GM18907 (cell line): ENCODE measurements around the gene KCNN1.
"Not testable (repeated sequence)": the region's sequence is repeated elsewhere in the genome, so short reads cannot be mapped to it uniquely, and the experiment has no call there.

Source experiments
- ATAC-seq: cut with Tn5 transposase; IDR thresholded peaks from one replicate; pipeline ENCODE4 v1.9.1; 2021; ENCODE audit warnings: mild to moderate bottlenecking, moderate library complexity; ENCODE audit not compliant: unreplicated experiment

KCNN1 gene

DNA sequence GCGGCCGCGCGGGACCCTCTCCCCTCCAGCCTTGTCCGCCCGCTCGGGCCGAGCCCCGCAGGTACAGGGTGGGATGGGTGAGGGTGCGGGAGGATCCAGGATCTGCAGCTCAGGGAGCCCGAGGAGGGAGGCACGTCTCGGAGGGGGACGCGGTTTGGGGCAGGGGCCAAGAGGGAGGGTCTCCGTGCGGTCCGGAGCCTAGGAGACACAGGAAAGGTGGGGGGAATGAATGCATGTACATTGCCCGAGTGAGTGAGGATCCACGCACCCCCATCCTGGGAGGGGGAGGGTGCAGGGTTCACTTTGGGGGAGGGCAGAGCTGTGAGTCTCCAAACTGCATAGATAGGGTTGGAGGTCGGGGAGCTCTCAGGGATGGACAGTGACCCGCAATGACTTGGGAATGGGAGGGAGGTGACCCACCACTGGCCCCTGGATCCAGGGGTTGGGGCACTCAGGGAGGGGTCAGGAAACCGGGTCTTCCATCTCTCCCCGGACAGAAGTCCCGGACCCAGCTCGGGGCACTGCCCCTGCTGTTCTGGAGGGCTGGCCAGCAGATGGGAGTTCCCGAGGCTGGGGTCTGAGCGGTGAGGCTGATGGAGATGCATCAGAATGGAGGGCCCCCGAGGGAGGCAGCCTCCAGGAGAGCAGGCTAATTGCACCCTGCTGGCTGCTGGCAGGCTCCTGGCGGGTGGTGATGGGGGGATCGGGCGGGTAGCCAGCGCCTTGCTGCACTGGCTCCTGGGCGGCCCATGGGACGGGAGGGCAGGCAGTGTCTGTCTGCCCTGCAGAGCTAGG is 547 bp downstream of the KCNN1 start:
- ATAC-seq, result no peak

DNA sequence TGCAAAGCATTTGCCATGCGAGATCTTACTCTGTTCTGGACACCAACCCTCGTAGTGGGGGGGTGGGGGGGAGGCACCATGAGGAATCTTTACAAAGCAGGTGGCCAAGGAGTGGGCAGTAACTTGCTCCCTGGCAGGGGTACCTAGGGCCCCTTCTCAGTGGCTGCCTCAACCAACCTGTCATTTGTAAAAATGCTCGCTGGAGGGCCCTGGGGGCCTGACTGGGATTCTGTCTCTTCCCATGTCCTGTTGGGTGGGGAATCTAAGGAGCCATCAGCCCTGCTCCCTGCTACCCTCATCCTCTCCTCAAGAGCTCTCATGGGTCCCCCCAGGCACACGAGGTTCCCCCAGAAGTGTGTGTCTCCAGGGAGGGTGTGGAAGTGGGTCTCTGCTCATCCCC is 1.5 kb downstream of the KCNN1 start:
- no peak for ATAC-seq

DNA sequence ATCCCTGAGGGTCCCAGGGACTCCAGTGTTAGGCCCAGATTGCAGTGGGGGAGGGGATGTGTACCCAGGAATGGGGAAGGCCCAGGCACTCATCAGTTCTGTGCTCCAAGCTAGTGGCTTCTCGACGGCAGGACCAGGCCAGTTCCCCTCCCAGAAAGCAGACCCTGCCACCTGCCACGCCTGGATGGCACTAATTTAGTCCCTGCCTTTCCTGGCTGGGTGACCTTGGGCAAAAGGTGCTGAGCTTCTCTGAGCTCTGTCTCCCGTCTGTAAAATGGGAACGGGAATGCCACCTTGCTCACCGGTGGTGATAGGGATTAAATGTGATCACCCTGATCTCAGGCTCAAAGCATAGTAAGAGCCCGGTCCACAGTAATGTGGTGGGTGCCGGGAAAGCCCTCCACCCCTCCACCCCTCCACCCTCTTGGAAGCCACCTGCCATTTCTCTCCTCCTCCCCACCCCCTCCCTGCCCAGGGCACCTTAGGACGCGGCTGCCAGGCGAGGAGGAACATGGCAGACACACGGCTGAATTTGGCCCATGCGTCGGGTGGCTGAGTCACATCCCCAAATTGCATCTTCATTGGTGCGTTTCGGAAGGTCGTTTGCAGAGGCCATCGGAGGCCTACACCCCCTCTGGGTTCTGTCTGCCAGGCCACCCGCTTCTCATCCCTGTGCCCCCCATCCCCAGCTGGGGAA is 2.3 kb downstream of the KCNN1 start:
- ATAC-seq, result no peak

- no peak for ATAC-seq
Observed at GRCh38 chr19:17972230-17972629, 5.3 kb downstream of the KCNN1 start.

DNA sequence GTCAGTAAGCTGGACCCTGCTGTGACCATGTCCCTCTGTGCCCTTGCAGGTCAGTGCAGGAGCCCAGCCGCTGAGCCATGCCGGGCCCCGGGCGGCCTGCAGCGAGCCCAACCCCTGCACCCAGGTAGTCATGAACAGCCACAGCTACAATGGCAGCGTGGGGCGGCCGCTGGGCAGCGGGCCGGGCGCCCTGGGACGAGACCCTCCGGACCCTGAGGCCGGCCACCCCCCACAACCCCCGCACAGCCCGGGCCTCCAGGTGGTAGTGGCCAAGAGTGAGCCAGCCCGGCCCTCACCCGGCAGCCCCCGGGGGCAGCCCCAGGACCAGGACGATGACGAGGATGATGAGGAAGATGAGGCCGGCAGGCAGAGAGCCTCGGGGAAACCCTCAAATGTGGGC is 6.9 kb downstream of the KCNN1 start:
- no peak for ATAC-seq

DNA sequence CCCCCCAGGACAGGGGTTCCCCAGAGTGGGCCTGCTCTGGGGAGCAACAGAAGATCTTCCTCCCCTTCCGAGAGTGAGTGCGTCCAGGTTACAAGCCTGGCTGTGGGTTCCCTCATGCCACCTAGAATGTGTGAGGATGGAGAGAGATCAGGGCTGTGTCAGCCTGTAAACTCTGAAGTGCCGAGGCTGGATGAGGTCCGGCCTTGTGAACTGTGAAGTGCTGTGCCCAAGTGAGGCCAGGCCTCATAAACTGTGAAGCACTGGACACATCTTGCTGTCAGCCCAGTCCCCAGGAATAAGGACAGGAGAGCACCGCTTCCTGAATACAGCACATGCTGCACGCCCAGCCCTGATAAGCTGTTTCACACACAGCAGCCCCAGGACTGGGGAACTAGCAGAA is 7.6 kb downstream of the KCNN1 start:
- ATAC-seq, result no peak

GRCh38 chr19:17975032-17975431 is 8.1 kb downstream of the KCNN1 start:
- ATAC-seq, result no peak

GRCh38 chr19:17977021-17977420 is 10.1 kb downstream of the KCNN1 start:
- no peak for ATAC-seq

- ATAC-seq, result no peak
Observed at GRCh38 chr19:17977488-17977887, 10.6 kb downstream of the KCNN1 start.

GRCh38 chr19:17981611-17982010 is 14.7 kb downstream of the KCNN1 start:
- ATAC-seq, result no peak

GRCh38 chr19:17982430-17982829 is 15.5 kb downstream of the KCNN1 start:
- no peak for ATAC-seq

DNA sequence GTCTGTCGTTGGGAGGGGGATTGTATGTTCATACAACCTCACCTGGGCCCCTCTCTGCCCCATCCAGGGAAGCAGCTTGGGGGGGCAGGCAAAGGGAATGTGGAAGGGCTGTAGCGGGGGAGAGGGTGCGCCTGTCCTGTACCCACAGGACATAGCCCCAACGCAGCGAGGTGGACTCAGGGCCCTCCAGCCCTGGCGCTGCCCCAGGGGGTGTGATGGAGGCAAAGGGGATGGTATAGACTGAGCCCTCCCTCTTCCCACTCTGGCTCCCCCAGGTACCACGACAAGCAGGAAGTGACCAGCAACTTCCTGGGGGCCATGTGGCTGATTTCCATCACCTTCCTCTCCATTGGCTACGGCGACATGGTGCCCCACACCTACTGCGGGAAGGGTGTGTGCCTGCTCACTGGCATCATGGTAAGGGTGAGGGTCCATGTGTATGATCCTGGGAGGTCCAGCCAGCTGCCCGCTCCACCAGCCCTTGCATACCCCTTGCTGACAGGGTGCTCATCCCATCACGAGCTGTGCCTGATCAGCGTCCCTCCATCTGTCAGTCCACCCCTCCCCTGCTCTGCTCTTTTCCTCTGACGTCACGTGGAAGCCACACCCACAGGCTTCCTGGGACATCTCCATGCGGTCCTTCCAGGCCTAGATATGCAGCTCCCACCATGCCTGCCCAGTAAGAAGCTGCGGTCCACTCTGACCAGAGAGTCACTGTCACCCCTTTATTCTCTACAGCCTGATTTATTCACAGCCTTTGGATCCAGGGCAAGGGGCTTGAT is 18.3 kb downstream of the KCNN1 start:
- no peak for ATAC-seq

DNA sequence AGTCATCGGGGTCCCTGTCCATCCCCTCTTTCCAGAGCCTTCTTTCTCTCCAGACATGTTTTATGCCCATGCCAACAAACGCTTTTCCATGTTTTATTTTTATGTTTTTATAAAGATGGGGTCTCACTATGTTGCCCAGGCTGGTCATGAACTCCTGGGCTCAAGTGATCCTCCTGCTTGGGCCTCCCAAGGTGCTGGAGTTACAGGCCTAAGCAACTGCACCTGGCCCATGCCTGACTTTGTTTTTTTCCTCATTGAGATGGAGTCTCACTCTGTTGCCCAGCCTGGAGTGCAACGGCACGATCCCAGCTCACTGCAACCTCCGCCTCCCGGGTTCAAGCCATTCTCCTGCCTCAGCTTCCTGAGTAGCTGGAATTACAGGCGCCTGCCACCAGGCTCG is 19.7 kb downstream of the KCNN1 start:
- not testable (repeated sequence) for ATAC-seq

- no peak for ATAC-seq
Observed at GRCh38 chr19:17988161-17988560, 21.3 kb downstream of the KCNN1 start.

GRCh38 chr19:17989425-17990094 is 22.7 kb downstream of the KCNN1 start:
- ATAC-seq, result no peak

GRCh38 chr19:17993076-17993813 is 26.3 kb downstream of the KCNN1 start:
- no peak for ATAC-seq

GRCh38 chr19:17996826-17997316 is 30.0 kb downstream of the KCNN1 start:
- ATAC-seq, result peak; percentile 45

GRCh38 chr19:17997969-17998826 is 31.3 kb downstream of the KCNN1 start:
- ATAC-seq, result no peak

DNA sequence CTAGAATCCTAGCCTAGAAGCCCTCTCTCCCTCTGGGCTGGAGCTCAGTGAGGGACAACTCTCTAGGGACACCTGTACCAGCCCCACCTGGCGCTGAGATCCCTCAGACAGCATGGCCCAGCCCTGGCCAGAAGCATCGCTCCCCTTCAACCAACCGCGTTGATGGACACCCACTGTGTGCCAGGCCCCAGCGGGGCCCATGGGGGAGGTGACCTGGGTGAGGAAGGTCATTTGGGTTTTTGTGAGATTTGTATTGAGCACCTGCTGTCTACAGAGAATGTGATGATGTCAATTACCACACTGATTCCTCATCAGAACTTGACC is 31.9 kb downstream of the KCNN1 start:
- no peak for ATAC-seq
